OCI-LY3 (cell line): ENCODE results near the gene ANKAR.

Source experiments
- H2AFZ ChIP-seq: fragments of 200-600, 300-600 bp; shearing (Covaris generic); 2 replicates; pipeline ENCODE4 v1.6.0; 2014; ENCODE audit warnings: antibody characterized with exemption, low read depth, low read length
- H3K27ac ChIP-seq: fragments of 200-600, 300-600 bp; sonication (generic); 2 replicates; pipeline ENCODE4 v1.5.1; 2014; ENCODE audit warnings: mild to moderate bottlenecking, low read length, moderate library complexity, mixed read lengths
- H3K27me3 ChIP-seq: fragments of 200-600, 300-600 bp; sonication (generic); 2 replicates; pipeline ENCODE4 v1.6.1; 2014; ENCODE audit warnings: low read depth, low read length, mixed read lengths
- H3K36me3 ChIP-seq: fragments of 200-600, 300-600 bp; sonication (generic); replicated peaks from 2 replicates; pipeline ENCODE3; 2014; ENCODE audit warnings: low read depth, low read length, mixed read lengths
- H3K4me1 ChIP-seq: fragments of 300-600, 200-600 bp; sonication (generic); 2 replicates; pipeline ENCODE4 v1.6.1; 2014; ENCODE audit warnings: low read length, mixed read lengths
- H3K4me2 ChIP-seq: fragments of 200-600, 300-600 bp; sonication (generic); 2 replicates; pipeline ENCODE4 v1.6.1; 2014; ENCODE audit warnings: low read length, mixed read lengths
- H3K4me3 ChIP-seq: fragments of 300-600, 200-600 bp; sonication (generic); 2 replicates; pipeline ENCODE4 v1.5.1; 2014; ENCODE audit warnings: antibody characterized with exemption, mild to moderate bottlenecking, low read length, moderate library complexity
- H3K79me2 ChIP-seq: fragments of 300-600, 200-600 bp; shearing (Covaris generic); 2 replicates; pipeline ENCODE4 v1.6.1; 2014; ENCODE audit warnings: mild to moderate bottlenecking, low read length, mixed read lengths
- H3K9ac ChIP-seq: fragments of 300-600, 200-600 bp; shearing (Covaris generic); 2 replicates; pipeline ENCODE4 v1.6.0; 2014; ENCODE audit warnings: mild to moderate bottlenecking, low read length, moderate library complexity
- H3K9me3 ChIP-seq: fragments of 200-600, 300-600 bp; shearing (Covaris generic); 2 replicates; pipeline ENCODE4 v1.6.1; 2014; ENCODE audit warnings: low read length, mixed read lengths; ENCODE audit not compliant: insufficient read depth
- H4K20me1 ChIP-seq: fragments of 200-600, 300-600 bp; sonication (generic); 2 replicates; pipeline ENCODE4 v1.6.1; 2016; ENCODE audit warnings: low read length, mixed read lengths; ENCODE audit not compliant: insufficient read depth
- CTCF ChIP-seq: fragments of 200-600, 300-600 bp; sonication (generic); IDR thresholded peaks from 2 replicates; pipeline ENCODE4 v1.5.1; 2014; ENCODE audit warnings: antibody characterized with exemption, low read length, low read depth
- EZH2phosphoT487 ChIP-seq: fragments of 200-600 bp; shearing (Covaris generic); IDR thresholded peaks from 2 replicates; pipeline ENCODE4 v1.6.1; 2018; ENCODE audit warnings: antibody characterized with exemption, mixed run types, low read depth

Gene ANKAR

DNA sequence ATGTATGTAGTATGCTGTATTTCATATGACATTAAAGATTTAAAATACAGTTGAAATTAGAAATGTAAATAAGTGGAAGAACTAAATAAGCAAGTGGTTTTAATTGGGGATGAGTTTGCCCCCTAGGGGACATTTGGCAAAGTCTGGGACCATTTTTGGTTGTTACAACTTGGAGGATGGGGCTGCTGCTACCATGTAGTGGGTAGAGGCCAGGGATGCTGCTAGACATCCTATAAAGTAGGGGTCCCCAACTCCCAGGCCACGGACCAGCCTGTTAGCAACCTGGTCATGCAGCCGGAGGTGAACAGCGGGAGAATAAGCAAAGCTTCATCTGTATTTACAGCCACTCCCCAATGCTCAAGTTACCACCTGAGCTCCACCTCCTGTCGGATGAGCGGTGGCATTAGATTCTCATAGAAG, 41.1 kb upstream of the ANKAR start:
- Histone ChIP-seq H3K4me3 (no peak overlapping the region), H3K27me3 (no peaks in the 10 kb centered on the region), H4K20me1 (no peaks in the 10 kb centered on the region), H3K79me2 (no peaks in the 10 kb centered on the region), H3K4me1 (no peaks in the 10 kb centered on the region), H3K4me2 (no peak overlapping the region), H3K9me3 (no peaks in the 10 kb centered on the region), H3K36me3 (no peaks in the 10 kb centered on the region), H2AFZ (no peak overlapping the region), H3K27ac (no peak overlapping the region), H3K9ac (no peak overlapping the region)
- no peak for TF ChIP-seq EZH2phosphoT487
- peak; percentile 59 for TF ChIP-seq CTCF

GRCh38 chr2:189635353-189635752, 39.1 kb upstream of the ANKAR start:
- Histone ChIP-seq H3K79me2 (no peaks in the 10 kb centered on the region), H2AFZ (no peak overlapping the region)
- TF ChIP-seq CTCF = no peak

GRCh38 chr2:189638301-189639006, 36.0 kb upstream of the ANKAR start:
- Histone ChIP-seq H3K4me3 (no peak overlapping the region), H3K9me3 (no peaks in the 10 kb centered on the region), H4K20me1 (no peaks in the 10 kb centered on the region), H3K4me2 (no peak overlapping the region), H3K36me3 (no peaks in the 10 kb centered on the region), H3K27ac (no peak overlapping the region), H3K9ac (no peak overlapping the region), H3K27me3 (no peaks in the 10 kb centered on the region), H3K4me1 (no peaks in the 10 kb centered on the region), H3K79me2 (no peaks in the 10 kb centered on the region), H2AFZ (no peak overlapping the region)
- TF ChIP-seq EZH2phosphoT487 (no peak), CTCF (no peak)

More at GRCh38 chr2:189635353-189635752, 39.1 kb upstream of the ANKAR start:
- H3K9me3 ChIP-seq = no peaks in the 10 kb centered on the region
- H3K36me3 ChIP-seq = no peaks in the 10 kb centered on the region
- H3K9ac ChIP-seq = no peak overlapping the region
- no peaks in the 10 kb centered on the region for H4K20me1 ChIP-seq
- no peak overlapping the region for H3K27ac ChIP-seq
- no peaks in the 10 kb centered on the region for H3K4me1 ChIP-seq
- H3K4me2 ChIP-seq = no peak overlapping the region
- no peak overlapping the region for H3K4me3 ChIP-seq
- H3K27me3 ChIP-seq = no peaks in the 10 kb centered on the region

- H2AFZ ChIP-seq = no peak overlapping the region
- no peaks in the 10 kb centered on the region for H3K9me3 ChIP-seq
- H4K20me1 ChIP-seq = no peaks in the 10 kb centered on the region
- no peak overlapping the region for H3K4me2 ChIP-seq
- no peaks in the 10 kb centered on the region for H3K27me3 ChIP-seq
- no peak overlapping the region for H3K27ac ChIP-seq
- H3K36me3 ChIP-seq = no peaks in the 10 kb centered on the region
- no peaks in the 10 kb centered on the region for H3K4me1 ChIP-seq
- H3K9ac ChIP-seq = no peak overlapping the region
- no peaks in the 10 kb centered on the region for H3K79me2 ChIP-seq
- H3K4me3 ChIP-seq = no peak overlapping the region
- TF ChIP-seq EZH2phosphoT487 = no peak
- TF ChIP-seq CTCF = no peak
Observed at GRCh38 chr2:189639007-189639609, 35.4 kb upstream of the ANKAR start.
